Stimulated activated naive CD8-positive, alpha-beta T cell treated with anti-CD3 and anti-CD28 coated beads, Interleukin-15, Interleukin-2, amounts not matched to agents 100 U/mL and 50 U/mL, for 24 hours (primary cell): Measurements from ENCODE around the gene ASPRV1.
A peak's percentile ranks its signal among the peaks of the same experiment; 100 is the strongest.
"Not testable (repeated sequence)": the region's sequence is repeated elsewhere in the genome, so short reads cannot be mapped to it uniquely, and the experiment has no call there.

ENCODE experiments used
- ATAC-seq: fragments of 150-1000 bp; cut with Tn5 transposase; one replicate; pipeline ENCODE4 v1.10.0; 2021
- DNase-seq: peaks from one replicate; pipeline ENCODE4 v3.0.0; 2021

The ASPRV1 gene

GRCh38 chr2:69961496-69961895, at the start of gene ASPRV1:
ASPRV1 (minus strand) TSS chr2:69961631; CDS start chr2:69961436, 195 bp downstream.
- ATAC-seq, result no peak
- no peak for DNase-seq

GRCh38 chr2:70010576-70011111, 49.2 kb upstream of the ASPRV1 start:
- DNase-seq (no peak), ATAC-seq (no peak)

GRCh38 chr2:70009762-70010575, 48.5 kb upstream of the ASPRV1 start:
- ATAC-seq (peak; percentile 23), DNase-seq (no peak)

GRCh38 chr2:70008290-70008689, 46.9 kb upstream of the ASPRV1 start:
- DNase-seq (no peak), ATAC-seq (no peak)

- ATAC-seq (no peak), DNase-seq (no peak)
Measured at GRCh38 chr2:70007151-70007550, 45.7 kb upstream of the ASPRV1 start.

GRCh38 chr2:70006447-70006784, 45.0 kb upstream of the ASPRV1 start:
- ATAC-seq, result no peak
- no peak for DNase-seq

GRCh38 chr2:70005752-70006446, 44.5 kb upstream of the ASPRV1 start:
- no peak for DNase-seq
- no peak for ATAC-seq

- no peak for DNase-seq
- no peak for ATAC-seq
Measured at GRCh38 chr2:70005216-70005615, 43.8 kb upstream of the ASPRV1 start.

GRCh38 chr2:70003093-70003830, 41.8 kb upstream of the ASPRV1 start:
- ATAC-seq (no peak), DNase-seq (no peak)

- ATAC-seq, result no peak
- no peak for DNase-seq
Measured at GRCh38 chr2:70002241-70002899, 40.9 kb upstream of the ASPRV1 start.

GRCh38 chr2:70000529-70000928, 39.1 kb upstream of the ASPRV1 start:
- not testable (repeated sequence) for DNase-seq, ATAC-seq

GRCh38 chr2:69998761-69999160, 37.3 kb upstream of the ASPRV1 start:
- DNase-seq, result no peak
- ATAC-seq, result no peak

- ATAC-seq (peak; percentile 88), DNase-seq (peak; percentile 31)
Measured at GRCh38 chr2:69997015-69997830, 35.8 kb upstream of the ASPRV1 start.

- DNase-seq, result no peak
- ATAC-seq, result no peak
Measured at GRCh38 chr2:69995511-69995910, 34.1 kb upstream of the ASPRV1 start.

GRCh38 chr2:69994166-69994565, 32.7 kb upstream of the ASPRV1 start:
- DNase-seq (no peak), ATAC-seq (no peak)

- ATAC-seq, result no peak
- no peak for DNase-seq
Measured at GRCh38 chr2:69993708-69994107, 32.3 kb upstream of the ASPRV1 start.

GRCh38 chr2:69993048-69993565, 31.7 kb upstream of the ASPRV1 start:
- no peak for DNase-seq
- no peak for ATAC-seq

GRCh38 chr2:69992310-69993047, 31.0 kb upstream of the ASPRV1 start:
- DNase-seq, result no peak
- no peak for ATAC-seq

- DNase-seq (no peak), ATAC-seq (no peak)
Measured at GRCh38 chr2:69989441-69990105, 28.1 kb upstream of the ASPRV1 start.

GRCh38 chr2:69989009-69989408, 27.6 kb upstream of the ASPRV1 start:
- ATAC-seq (no peak), DNase-seq (no peak)
